Measurements from ENCODE around the gene COG5.

COG5 gene

DNA sequence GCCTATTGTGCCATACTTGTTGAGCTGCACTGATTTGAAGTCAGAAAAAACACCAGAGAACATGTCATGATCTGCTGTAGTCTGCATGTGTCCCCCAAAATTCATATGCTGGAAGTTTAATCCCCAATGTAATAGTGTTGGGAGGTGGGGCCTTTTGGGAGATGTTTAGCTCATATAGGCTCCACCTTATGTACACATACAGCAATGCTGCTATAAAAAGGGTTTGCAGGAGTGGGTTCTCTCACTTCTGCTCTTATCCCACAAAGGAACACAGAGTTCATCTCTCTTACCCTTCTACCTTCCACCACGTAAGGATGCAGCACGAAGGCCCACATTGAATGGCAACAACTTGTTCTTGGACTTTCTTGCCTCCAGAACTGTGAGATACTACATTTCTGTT, 70.8 kb downstream of the COG5 start:
- TF ChIP-seq, protein P1, sequence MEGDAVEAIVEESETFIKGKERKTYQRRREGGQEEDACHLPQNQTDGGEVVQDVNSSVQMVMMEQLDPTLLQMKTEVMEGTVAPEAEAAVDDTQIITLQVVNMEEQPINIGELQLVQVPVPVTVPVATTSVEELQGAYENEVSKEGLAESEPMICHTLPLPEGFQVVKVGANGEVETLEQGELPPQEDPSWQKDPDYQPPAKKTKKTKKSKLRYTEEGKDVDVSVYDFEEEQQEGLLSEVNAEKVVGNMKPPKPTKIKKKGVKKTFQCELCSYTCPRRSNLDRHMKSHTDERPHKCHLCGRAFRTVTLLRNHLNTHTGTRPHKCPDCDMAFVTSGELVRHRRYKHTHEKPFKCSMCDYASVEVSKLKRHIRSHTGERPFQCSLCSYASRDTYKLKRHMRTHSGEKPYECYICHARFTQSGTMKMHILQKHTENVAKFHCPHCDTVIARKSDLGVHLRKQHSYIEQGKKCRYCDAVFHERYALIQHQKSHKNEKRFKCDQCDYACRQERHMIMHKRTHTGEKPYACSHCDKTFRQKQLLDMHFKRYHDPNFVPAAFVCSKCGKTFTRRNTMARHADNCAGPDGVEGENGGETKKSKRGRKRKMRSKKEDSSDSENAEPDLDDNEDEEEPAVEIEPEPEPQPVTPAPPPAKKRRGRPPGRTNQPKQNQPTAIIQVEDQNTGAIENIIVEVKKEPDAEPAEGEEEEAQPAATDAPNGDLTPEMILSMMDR (IDR thresholded peaks at IDR 0.05; ENCODE audit: control insufficient read depth, extremely low read depth, insufficient read depth) = no peak
- DNase-seq (ENCODE audit: low read depth) = no peak
- H3K4me3 ChIP-seq (ENCODE audit: low read depth, low read length) = no peak overlapping the region

DNA sequence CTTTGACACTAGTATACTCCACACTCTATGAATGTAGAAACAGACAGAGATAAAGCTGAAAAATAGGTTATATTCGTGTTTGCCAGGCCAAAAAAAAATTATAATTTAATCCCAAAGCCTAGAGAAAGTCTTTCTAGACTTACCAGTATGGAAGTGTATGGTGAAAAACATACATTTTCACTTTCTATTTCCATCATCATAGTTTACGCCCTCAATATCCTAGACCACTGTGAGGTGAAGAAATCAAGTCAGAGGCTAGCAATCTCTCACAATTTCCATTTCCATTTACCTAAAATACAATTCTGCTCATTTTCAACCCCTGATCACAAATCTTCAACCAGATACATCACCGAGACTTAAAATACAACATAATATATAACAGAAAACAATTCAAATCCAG, 77.7 kb downstream of the COG5 start:
- TF ChIP-seq, protein P1 (IDR thresholded peaks at IDR 0.05; ENCODE audit: control insufficient read depth, extremely low read depth, insufficient read depth) = no peak
- DNase-seq (ENCODE audit: low read depth) = no peak
- H3K4me3 ChIP-seq (ENCODE audit: low read depth, low read length) = no peak overlapping the region

DNA sequence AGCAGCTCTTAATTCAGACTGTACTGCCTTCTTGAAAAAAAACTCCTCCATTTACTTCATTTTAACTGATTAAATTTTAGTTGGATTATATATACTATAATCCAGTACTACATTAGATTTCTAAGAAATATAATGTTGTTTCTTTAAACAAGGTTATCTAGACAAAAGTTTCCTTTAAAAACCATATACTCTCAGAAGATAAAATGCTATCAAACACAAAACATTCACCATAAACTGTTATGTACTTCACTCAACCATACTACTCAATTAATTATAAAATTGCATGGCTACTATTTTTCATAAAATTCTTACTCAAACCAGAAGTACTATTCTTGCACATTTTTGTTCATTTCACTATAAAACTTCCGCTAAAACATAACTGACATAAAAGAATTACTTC, 81.1 kb downstream of the COG5 start:
- DNase-seq (ENCODE audit: low read depth) = no peak
- H3K4me3 ChIP-seq (ENCODE audit: low read depth, low read length) = no peak overlapping the region
- TF ChIP-seq, protein P1 (IDR thresholded peaks at IDR 0.05; ENCODE audit: control insufficient read depth, extremely low read depth, insufficient read depth) = no peak

DNA sequence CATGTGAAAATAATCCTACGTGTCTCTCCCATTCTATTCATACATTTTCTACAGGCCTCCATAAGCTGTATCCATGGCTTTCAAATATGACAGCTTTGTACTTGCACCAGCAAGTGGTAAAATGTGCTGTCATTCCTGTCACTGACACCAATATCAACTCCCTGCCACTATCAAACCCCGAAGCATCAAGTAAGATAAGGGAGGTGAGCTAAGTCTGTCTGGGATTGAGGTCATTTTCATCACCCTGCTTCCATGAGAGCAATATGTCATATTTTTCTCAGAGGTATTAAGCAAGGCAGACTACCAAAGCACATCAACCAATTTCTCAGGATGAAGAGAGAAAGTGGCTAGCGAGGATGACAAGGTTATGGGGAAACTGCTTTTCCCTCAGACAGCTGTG, 82.8 kb downstream of the COG5 start:
- H3K4me3 ChIP-seq (ENCODE audit: low read depth, low read length) = no peak overlapping the region
- TF ChIP-seq, protein P1 (IDR thresholded peaks at IDR 0.05; ENCODE audit: control insufficient read depth, extremely low read depth, insufficient read depth) = no peak
- DNase-seq (ENCODE audit: low read depth) = no peak

DNA sequence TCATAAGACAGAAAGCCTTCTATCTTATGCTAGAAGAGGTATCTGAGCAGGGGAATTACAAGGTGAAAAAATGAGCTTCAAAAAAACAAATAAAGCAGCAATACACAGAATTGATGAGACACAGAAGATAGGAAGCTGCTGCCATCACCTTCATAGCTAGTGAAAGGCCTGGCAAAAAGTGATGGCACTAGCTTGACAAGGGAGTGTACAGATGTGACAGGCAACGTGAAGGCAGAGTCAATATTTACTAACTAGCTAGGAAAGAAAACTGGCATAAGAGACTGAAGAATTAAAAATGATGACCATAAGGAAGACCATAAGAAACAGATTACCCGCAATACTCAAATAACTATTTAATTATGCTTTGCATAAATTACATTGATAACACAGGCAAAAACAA, 84.4 kb downstream of the COG5 start:
- TF ChIP-seq, protein P1 (IDR thresholded peaks at IDR 0.05; ENCODE audit: control insufficient read depth, extremely low read depth, insufficient read depth) = no peak
- peak; percentile 14 for DNase-seq (ENCODE audit: low read depth)
- no peak overlapping the region for H3K4me3 ChIP-seq (ENCODE audit: low read depth, low read length)

DNA sequence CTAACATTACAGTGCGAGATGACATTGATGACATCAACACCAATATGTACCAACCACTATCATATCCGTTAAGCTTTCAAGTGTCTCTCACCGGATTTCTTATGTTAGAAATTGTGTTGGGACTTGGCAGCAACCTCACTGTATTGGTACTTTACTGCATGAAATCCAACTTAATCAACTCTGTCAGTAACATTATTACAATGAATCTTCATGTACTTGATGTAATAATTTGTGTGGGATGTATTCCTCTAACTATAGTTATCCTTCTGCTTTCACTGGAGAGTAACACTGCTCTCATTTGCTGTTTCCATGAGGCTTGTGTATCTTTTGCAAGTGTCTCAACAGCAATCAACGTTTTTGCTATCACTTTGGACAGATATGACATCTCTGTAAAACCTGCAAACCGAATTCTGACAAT, 89.6 kb downstream of the COG5 start:
- DNase-seq (ENCODE audit: low read depth) = no peak
- no peak overlapping the region for H3K4me3 ChIP-seq (ENCODE audit: low read depth, low read length)
- TF ChIP-seq, protein P1 (IDR thresholded peaks at IDR 0.05; ENCODE audit: control insufficient read depth, extremely low read depth, insufficient read depth) = no peak

DNA sequence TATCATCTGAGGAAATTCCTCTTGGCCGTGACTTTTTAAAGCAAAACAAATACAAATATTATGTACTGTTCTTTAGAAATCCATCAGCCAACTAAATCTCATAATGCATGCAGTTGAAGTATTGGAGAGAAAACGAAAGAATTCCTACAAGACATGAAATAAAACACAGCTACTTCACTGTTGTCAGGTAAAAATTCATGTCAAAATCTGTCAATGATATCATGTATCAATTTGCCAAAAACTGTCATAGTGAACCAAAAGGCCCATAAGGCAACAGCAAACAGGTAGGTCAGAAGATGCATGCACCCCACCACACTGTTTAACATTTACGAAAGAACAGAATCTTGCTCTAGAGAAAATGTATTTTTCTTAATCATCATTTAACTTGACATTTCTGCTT, 91.6 kb downstream of the COG5 start:
- TF ChIP-seq, protein P1 (IDR thresholded peaks at IDR 0.05; ENCODE audit: control insufficient read depth, extremely low read depth, insufficient read depth) = no peak

More for the DNA sequence above, 91.6 kb downstream of the COG5 start:
- no peak for DNase-seq (ENCODE audit: low read depth)
- no peak overlapping the region for H3K4me3 ChIP-seq (ENCODE audit: low read depth, low read length)
